Measurements from ENCODE around the gene TRAPPC11.

- TF ChIP-seq CEBPB (IDR thresholded peaks at IDR 0.05) (no peak), TEAD4 (IDR thresholded peaks at IDR 0.05) (no peak), REST (IDR thresholded peaks at IDR 0.05; ENCODE audit: low read depth) (no peak), EP300 (IDR thresholded peaks at IDR 0.05; ENCODE audit: borderline replicate concordance) (no peak), YY1 (IDR thresholded peaks at IDR 0.05; ENCODE audit: low read depth) (no peak), RAD21 (IDR thresholded peaks at IDR 0.05; ENCODE audit: low read depth) (no peak)
- TF ChIP-seq, protein P1, sequence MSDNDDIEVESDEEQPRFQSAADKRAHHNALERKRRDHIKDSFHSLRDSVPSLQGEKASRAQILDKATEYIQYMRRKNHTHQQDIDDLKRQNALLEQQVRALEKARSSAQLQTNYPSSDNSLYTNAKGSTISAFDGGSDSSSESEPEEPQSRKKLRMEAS (IDR thresholded peaks at IDR 0.05), result no peak
Observed at GRCh38 chr4:183728223-183729068, 69.4 kb downstream of the TRAPPC11 start.
